ENCODE results near the gene RAX.
A peak's percentile ranks its signal among the peaks of the same experiment; 100 is the strongest.
"Not testable (repeated sequence)": the region's sequence is repeated elsewhere in the genome, so short reads cannot be mapped to it uniquely, and the experiment has no call there.

RAX gene

GRCh38 chr18:59266886-59267502 lies 6.3 kb downstream of the RAX start:
- H3K27ac ChIP-seq (ENCODE audit: low read length) = no peak overlapping the region
- peaks cover 4% of the 10 kb centered on the region; the same call in 1 of the 2 replicates for H3K4me1 ChIP-seq (ENCODE audit: control insufficient read depth, insufficient read depth, low read length)
- H3K27me3 ChIP-seq (ENCODE audit: control insufficient read depth, insufficient read depth, low read length) = peaks cover 82% of the 10 kb centered on the region
- no CpG with 5 or more reads among the region's 10 CpGs for WGBS (ENCODE audit: insufficient coverage, insufficient read length)
- no peaks in the 10 kb centered on the region for H3K36me3 ChIP-seq (ENCODE audit: control insufficient read depth, insufficient read depth, low read length)
- no peaks in the 10 kb centered on the region for H3K9me3 ChIP-seq (ENCODE audit: control insufficient read depth, insufficient read depth, low read length)
- H3K4me3 ChIP-seq (ENCODE audit: low read length) = no peak overlapping the region
- no peak for DNase-seq (ENCODE audit: low read depth, low spot score)

DNA sequence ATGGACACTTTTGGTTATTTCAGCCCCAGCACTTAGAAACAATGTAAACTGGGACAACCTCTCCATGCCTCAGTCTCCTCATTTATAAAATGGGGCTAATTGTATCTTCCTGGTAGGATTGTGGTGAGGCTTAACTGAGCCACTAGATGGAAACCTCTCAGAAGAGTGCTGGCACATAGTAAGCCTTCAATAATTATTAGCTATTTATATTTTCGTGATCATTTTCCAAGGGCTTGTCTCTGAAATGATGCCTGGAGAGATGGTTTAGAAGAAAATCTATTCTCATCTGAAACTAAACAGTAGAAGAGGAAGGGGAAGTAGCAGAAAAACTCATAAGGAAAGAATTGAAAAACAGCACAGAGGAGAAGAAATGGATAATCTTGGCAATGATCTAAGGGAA lies 6.8 kb downstream of the RAX start:
- WGBS (ENCODE audit: insufficient coverage, insufficient read length) = no CpG with 5 or more reads among the region's 1 CpG
- Histone ChIP-seq H3K9me3 (ENCODE audit: control insufficient read depth, insufficient read depth, low read length) (no peaks in the 10 kb centered on the region), H3K4me3 (ENCODE audit: low read length) (no peak overlapping the region), H3K36me3 (ENCODE audit: control insufficient read depth, insufficient read depth, low read length) (no peaks in the 10 kb centered on the region), H3K27me3 (ENCODE audit: control insufficient read depth, insufficient read depth, low read length) (peaks cover 77% of the 10 kb centered on the region), H3K4me1 (ENCODE audit: control insufficient read depth, insufficient read depth, low read length) (peaks cover 3% of the 10 kb centered on the region; the same call in 1 of the 2 replicates), H3K27ac (ENCODE audit: low read length) (no peak overlapping the region)
- DNase-seq (ENCODE audit: low read depth, low spot score) = no peak

DNA sequence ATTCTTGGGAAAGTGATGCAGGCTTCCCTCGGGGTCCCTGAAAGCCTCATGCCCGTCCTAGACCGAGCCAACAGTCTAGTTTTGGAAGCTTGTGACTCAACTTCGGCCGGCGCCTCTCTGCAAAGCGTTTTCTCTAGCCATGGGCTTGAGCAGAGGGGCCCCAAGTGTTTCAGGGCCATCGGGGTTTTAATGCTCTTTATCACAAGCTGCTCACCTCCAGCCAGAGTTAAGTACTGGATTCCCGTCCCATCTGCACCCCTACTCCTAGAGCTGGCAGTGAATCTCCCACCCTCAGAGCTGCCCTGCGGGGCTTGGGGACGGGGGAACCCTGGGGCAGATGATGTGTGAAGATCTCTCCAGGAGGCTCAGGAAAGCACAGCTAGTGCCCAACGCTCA lies 7.3 kb downstream of the RAX start:
- H3K36me3 ChIP-seq (ENCODE audit: control insufficient read depth, insufficient read depth, low read length) = no peaks in the 10 kb centered on the region
- WGBS (ENCODE audit: insufficient coverage, insufficient read length) = no CpG with 5 or more reads among the region's 12 CpGs
- H3K4me1 ChIP-seq (ENCODE audit: control insufficient read depth, insufficient read depth, low read length) = peaks cover 3% of the 10 kb centered on the region; the same call in 1 of the 2 replicates
- no peak overlapping the region for H3K4me3 ChIP-seq (ENCODE audit: low read length)
- DNase-seq (ENCODE audit: low read depth, low spot score) = no peak
- H3K27ac ChIP-seq (ENCODE audit: low read length) = no peak overlapping the region
- H3K27me3 ChIP-seq (ENCODE audit: control insufficient read depth, insufficient read depth, low read length) = peaks cover 72% of the 10 kb centered on the region
- H3K9me3 ChIP-seq (ENCODE audit: control insufficient read depth, insufficient read depth, low read length) = no peaks in the 10 kb centered on the region

DNA sequence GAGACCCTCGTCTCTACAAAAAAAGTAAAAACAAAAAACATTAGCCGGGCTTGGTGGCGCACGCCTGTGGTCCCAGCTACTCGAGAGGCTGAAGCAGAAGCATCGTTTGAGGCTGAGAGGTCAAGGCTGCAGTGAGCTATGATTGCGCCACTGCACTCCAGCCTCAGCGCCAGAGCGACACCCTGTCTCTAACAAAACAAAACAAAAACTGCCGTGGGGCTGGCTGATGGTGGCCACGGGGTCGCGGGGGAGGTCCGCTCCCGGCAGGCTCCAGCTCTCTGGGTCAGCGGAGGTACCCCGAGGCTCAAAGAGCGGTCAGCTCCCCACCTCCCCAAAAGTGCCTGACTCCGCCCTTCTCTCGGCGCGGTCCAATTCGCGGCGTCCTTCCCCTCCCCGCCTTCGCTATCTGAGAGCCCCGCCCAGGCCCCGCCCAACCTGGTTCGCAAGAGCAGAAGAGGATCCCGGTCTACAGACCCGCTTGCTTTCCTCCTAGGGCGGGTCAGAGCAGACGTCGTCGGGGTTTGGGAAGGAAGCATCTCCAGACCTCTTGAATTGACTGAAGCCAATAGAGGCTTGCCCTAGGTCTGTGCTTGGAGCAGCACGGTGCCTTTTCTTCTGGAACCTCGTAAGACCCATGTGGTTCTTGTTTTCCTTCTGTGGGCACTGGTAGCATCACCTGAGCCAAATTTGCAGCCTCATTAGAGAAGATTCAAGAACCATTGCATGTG lies 7.8 kb downstream of the RAX start:
- Histone ChIP-seq H3K27me3 (ENCODE audit: control insufficient read depth, insufficient read depth, low read length) (peaks cover 67% of the 10 kb centered on the region), H3K4me3 (ENCODE audit: low read length) (peak overlapping the region; percentile 31; the same call in 1 of the 2 replicates), H3K9me3 (ENCODE audit: control insufficient read depth, insufficient read depth, low read length) (no peaks in the 10 kb centered on the region), H3K27ac (ENCODE audit: low read length) (no peak overlapping the region), H3K4me1 (ENCODE audit: control insufficient read depth, insufficient read depth, low read length) (peaks cover 3% of the 10 kb centered on the region; the same call in 1 of the 2 replicates), H3K36me3 (ENCODE audit: control insufficient read depth, insufficient read depth, low read length) (no peaks in the 10 kb centered on the region)
- WGBS (ENCODE audit: insufficient coverage, insufficient read length) = no CpG with 5 or more reads among the region's 38 CpGs
- DNase-seq (ENCODE audit: low read depth, low spot score) = no peak

GRCh38 chr18:59264651-59265245 lies 8.5 kb downstream of the RAX start:
- no peak for DNase-seq (ENCODE audit: low read depth, low spot score)
- H3K4me1 ChIP-seq (ENCODE audit: control insufficient read depth, insufficient read depth, low read length) = peaks cover 3% of the 10 kb centered on the region; the same call in 1 of the 2 replicates
- H3K4me3 ChIP-seq (ENCODE audit: low read length) = no peak overlapping the region; the same call in 1 of the 2 replicates
- no peak overlapping the region for H3K27ac ChIP-seq (ENCODE audit: low read length)
- peaks cover 63% of the 10 kb centered on the region for H3K27me3 ChIP-seq (ENCODE audit: control insufficient read depth, insufficient read depth, low read length)
- no CpG with 5 or more reads among the region's 41 CpGs for WGBS (ENCODE audit: insufficient coverage, insufficient read length)
- H3K36me3 ChIP-seq (ENCODE audit: control insufficient read depth, insufficient read depth, low read length) = no peaks in the 10 kb centered on the region
- H3K9me3 ChIP-seq (ENCODE audit: control insufficient read depth, insufficient read depth, low read length) = no peaks in the 10 kb centered on the region

- no peaks in the 10 kb centered on the region for H3K9me3 ChIP-seq (ENCODE audit: control insufficient read depth, insufficient read depth, low read length)
- no peak overlapping the region for H3K27ac ChIP-seq (ENCODE audit: low read length)
- no peaks in the 10 kb centered on the region for H3K36me3 ChIP-seq (ENCODE audit: control insufficient read depth, insufficient read depth, low read length)
- peaks cover 61% of the 10 kb centered on the region for H3K27me3 ChIP-seq (ENCODE audit: control insufficient read depth, insufficient read depth, low read length)
- no CpG with 5 or more reads among the region's 17 CpGs for WGBS (ENCODE audit: insufficient coverage, insufficient read length)
- peak overlapping the region; percentile 3; the same call in 1 of the 2 replicates for H3K4me3 ChIP-seq (ENCODE audit: low read length)
- peaks cover 3% of the 10 kb centered on the region; the same call in 1 of the 2 replicates for H3K4me1 ChIP-seq (ENCODE audit: control insufficient read depth, insufficient read depth, low read length)
- DNase-seq (ENCODE audit: low read depth, low spot score) = no peak
Measured at GRCh38 chr18:59264121-59264571, 9.1 kb downstream of the RAX start.

DNA sequence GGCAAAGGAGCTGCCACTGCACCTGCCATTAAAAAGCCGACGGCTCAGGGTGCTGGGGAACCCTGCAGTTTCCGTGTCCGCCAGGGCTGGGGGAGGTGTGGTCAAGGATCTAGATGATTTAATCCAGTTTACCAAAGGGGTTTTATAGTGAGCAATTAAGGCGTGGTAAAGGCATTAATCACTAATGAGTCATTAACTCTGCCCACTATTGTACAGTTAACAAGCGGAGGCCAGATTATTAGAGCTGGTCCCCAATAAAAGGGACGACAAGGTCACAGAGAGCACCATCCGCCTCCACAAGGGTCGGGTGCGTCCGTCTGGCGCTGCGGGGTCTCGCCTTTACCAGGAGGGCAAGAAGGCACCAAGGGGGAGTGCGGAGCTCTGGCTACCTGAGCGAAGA lies 9.6 kb downstream of the RAX start:
- no peaks in the 10 kb centered on the region for H3K36me3 ChIP-seq (ENCODE audit: control insufficient read depth, insufficient read depth, low read length)
- WGBS (ENCODE audit: insufficient coverage, insufficient read length) = no CpG with 5 or more reads among the region's 16 CpGs
- H3K27me3 ChIP-seq (ENCODE audit: control insufficient read depth, insufficient read depth, low read length) = peaks cover 59% of the 10 kb centered on the region

DNA sequence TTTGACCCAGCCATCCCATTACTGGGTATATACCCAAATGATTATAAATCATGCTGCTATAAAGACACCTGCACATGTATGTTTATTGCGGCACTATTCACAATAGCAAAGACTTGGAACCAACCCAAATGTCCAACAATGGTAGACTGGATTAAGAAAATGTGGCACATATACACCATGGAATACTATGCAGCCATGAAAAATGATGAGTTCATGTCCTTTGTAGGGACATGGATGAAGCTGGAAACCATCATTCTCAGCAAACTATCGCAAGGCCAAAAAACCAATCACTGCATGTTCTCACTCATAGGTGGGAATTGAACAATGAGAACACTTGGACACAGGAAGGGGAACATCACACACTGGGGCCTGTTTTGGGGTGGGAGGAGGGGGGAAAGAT lies 11.0 kb downstream of the RAX start:
- not testable (repeated sequence) for H3K4me1 ChIP-seq (ENCODE audit: control insufficient read depth, insufficient read depth, low read length); H3K9me3 ChIP-seq (ENCODE audit: control insufficient read depth, insufficient read depth, low read length); H3K27ac ChIP-seq (ENCODE audit: low read length); H3K4me3 ChIP-seq (ENCODE audit: low read length); DNase-seq (ENCODE audit: low read depth, low spot score); H3K36me3 ChIP-seq (ENCODE audit: control insufficient read depth, insufficient read depth, low read length)
- H3K27me3 ChIP-seq (ENCODE audit: control insufficient read depth, insufficient read depth, low read length) = peaks cover 44% of the 10 kb centered on the region
- WGBS (ENCODE audit: insufficient coverage, insufficient read length) = no CpG with 5 or more reads among the region's 2 CpGs

More for the DNA sequence above, 9.6 kb downstream of the RAX start:
- Histone ChIP-seq H3K9me3 (ENCODE audit: control insufficient read depth, insufficient read depth, low read length) (no peaks in the 10 kb centered on the region), H3K27ac (ENCODE audit: low read length) (no peak overlapping the region), H3K4me3 (ENCODE audit: low read length) (no peak overlapping the region), H3K4me1 (ENCODE audit: control insufficient read depth, insufficient read depth, low read length) (peaks cover 3% of the 10 kb centered on the region; the same call in 1 of the 2 replicates)
- DNase-seq (ENCODE audit: low read depth, low spot score) = no peak

DNA sequence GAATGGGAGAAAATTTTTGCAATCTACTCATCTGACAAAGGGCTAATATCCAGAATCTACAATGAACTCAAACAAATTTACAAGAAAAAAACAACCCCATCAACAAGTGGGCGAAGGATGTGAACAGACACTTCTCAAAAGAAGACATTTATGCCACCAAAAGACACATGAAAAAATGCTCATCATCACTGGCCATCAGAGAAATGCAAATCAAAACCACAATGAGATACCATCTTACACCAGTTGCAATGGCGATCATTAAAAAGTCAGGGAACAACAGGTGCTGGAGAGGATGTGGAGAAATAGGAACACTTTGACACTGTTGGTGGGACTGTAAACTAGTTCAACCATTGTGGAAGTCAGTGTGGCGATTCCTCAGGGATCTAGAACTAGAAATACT lies 11.4 kb downstream of the RAX start:
- H3K9me3 ChIP-seq (ENCODE audit: control insufficient read depth, insufficient read depth, low read length); H3K27ac ChIP-seq (ENCODE audit: low read length); H3K4me3 ChIP-seq (ENCODE audit: low read length); H3K4me1 ChIP-seq (ENCODE audit: control insufficient read depth, insufficient read depth, low read length); DNase-seq (ENCODE audit: low read depth, low spot score); H3K36me3 ChIP-seq (ENCODE audit: control insufficient read depth, insufficient read depth, low read length): not testable (repeated sequence)
- peaks cover 40% of the 10 kb centered on the region for H3K27me3 ChIP-seq (ENCODE audit: control insufficient read depth, insufficient read depth, low read length)
- no CpG with 5 or more reads among the region's 3 CpGs for WGBS (ENCODE audit: insufficient coverage, insufficient read length)

DNA sequence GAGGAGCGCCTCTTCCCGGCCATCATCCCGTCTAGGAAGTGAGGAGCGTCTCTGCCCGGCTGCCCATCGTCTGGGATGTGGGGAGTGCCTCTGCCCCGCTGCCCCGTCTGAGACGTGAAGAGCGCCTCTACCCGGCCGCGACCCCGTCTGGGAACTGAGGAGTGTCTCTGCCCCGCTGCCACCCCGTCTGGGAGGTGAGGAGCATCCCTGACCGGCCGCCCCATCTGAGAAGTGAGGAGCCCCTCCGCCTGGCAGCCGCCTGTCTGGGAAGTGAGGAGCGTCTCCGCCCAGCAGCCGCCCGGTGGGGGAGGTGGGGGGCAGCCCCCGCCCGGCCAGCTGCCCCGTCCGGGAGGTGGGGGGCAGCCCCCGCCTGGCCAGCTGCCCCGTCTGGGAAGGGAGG lies 17.8 kb downstream of the RAX start:
- H3K36me3 ChIP-seq (ENCODE audit: control insufficient read depth, insufficient read depth, low read length); H3K4me1 ChIP-seq (ENCODE audit: control insufficient read depth, insufficient read depth, low read length); H3K9me3 ChIP-seq (ENCODE audit: control insufficient read depth, insufficient read depth, low read length); H3K27ac ChIP-seq (ENCODE audit: low read length); DNase-seq (ENCODE audit: low read depth, low spot score); H3K4me3 ChIP-seq (ENCODE audit: low read length); H3K27me3 ChIP-seq (ENCODE audit: control insufficient read depth, insufficient read depth, low read length): not testable (repeated sequence)
- no CpG with 5 or more reads among the region's 30 CpGs for WGBS (ENCODE audit: insufficient coverage, insufficient read length)

Measured in iPS DF 6.9 (cell line).